GM19238 (cell line): Measurements from ENCODE around the gene SLC31A2.

ENCODE experiments used
- DNase-seq: peaks from one replicate; pipeline ENCODE4 v3.0.0; 2011; ENCODE audit warnings: low spot score; ENCODE audit not compliant: insufficient read length

The SLC31A2 gene

GRCh38 chr9:113185271-113185670 lies 34.5 kb downstream of the SLC31A2 start:
- DNase-seq = no peak

DNA sequence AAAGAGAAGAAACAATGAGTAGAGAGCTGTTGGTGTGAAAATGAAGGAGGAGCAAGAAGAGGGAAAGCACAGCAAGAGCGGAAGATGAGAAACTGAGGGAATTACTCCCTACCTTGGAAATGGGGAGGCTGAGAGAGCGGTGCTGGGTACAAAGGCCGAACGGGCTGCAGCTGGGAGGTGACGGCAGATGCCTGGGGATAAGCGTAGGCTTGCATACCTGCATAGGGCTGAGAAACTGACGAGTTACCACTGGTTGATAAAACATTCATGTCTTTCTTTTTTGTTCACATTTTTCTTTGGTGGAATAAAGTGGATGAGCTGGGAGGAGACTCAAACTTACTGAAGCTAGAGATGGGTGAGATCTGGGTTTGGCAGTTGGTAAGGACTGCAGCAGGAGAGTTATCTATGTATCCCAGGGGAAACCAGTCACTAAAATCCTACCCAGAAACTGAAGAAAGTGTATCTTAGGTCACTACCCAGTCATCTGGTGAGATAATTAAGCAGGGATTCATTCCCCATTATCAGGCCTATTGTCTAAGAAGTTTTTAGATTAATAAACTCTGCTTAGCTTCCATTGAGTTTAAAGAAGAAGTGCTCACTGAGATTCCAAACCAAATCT lies 35.4 kb downstream of the SLC31A2 start:
- no peak for DNase-seq

DNA sequence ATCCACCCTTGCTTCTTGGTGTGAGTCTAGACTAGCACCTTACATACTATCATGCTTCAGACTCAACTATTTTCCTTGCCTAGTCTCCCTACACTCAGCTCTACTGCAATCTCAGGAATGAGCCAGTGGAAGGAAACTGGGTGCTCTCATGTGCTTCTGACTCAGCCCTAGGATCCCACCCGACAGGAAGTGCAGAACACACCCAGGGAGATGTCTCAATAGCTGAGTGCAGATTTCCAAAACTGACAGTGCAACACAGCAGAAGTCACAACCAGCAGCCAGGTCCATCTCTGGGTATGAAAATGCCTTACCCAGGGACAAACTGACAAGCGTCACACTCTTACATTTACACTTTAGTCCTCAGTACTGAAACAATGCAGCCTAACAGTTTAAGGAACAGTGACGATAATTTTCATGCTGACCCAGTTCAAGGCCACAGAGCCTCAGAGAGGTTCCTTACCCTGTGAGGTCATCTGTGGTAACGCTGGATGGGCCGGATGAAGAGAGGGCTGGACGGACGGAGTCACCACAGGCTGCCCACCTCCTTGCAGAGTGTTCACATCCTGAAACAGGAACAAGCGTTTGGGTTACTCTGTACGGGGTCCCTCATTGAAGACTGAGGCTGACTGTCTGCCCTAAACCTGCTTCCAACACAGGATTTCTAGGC lies 37.3 kb downstream of the SLC31A2 start:
- no peak for DNase-seq

GRCh38 chr9:113192455-113192854 lies 41.6 kb downstream of the SLC31A2 start:
- no peak for DNase-seq

DNA sequence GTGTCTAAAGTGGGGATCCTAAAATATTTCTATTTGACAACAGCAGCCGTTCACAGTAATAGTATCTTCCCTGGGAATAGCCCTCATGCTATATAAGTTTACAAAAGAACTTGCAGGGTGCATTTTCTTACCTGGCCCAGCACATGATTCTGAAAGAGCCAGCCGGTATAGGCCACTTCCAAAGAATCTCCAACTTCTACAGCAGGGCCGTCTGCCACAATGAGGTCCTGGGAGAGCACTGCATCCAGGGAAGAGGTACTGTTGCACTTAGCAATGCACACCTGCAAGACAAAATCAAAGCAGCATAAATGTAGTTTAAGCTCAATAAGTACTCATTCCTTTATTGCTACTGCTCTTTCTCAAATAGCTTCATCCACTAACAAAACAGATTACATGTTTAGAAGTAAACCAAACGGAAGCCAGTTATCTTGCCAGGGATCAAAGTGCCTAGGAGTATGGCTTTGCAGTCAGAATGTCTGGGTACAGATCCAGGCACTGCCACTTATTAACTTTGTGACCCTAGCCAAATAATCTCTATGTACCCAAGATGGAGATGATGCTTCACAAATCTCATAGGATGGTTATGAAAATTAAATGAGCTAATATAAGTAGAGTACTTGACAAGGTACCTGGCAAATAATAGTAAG lies 49.0 kb downstream of the SLC31A2 start:
- no peak for DNase-seq

GRCh38 chr9:113205432-113205831 lies 54.6 kb downstream of the SLC31A2 start:
- DNase-seq = no peak

DNA sequence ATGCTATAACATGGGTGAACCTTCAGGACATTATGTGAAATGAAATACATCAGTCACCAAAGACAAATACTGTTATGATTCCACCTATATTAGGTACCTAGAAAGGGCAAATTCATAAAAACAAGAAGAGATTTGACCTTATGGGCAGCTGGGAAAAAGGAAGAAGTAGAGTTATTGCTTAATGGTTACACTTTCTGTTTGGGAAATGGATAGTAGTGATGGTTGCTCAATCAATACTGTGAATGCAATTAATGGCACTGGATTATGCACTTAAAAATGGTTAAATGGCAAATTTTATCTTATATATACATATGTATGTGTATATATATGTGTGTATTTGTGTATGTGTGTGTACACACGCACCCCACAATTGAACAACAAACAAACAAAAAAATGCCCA lies 55.1 kb downstream of the SLC31A2 start:
- DNase-seq = no peak

DNA sequence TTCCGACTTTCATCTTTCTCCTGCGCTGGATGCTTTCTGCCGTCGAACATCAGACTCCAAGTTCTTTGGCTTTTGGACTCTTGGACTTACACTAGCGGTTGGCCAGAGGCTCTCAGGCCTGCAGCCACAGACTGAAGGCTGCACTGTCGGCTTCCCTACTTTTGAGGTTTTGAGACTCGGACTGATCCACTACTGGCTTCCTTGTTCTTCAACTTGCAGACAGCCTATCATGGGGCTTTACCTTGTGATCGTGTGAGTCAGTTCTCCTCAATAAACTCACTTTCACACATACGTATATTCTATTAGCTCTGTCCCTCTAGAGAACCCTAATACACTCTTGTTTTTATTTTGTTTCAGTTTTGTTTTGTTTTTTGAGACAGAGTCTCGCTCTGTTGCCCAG lies 60.0 kb downstream of the SLC31A2 start:
- no peak for DNase-seq
